RPMI7951 (cell line): ENCODE data around the gene RTN4IP1. TPM values are rescaled to one million over a fixed set of nuclear protein-coding genes. Genes with fewer than 3 reads are reported as not detected.

Experiments
- DNase-seq: peaks from one replicate; pipeline ENCODE4 v3.0.0-alpha.2; 2012; ENCODE audit warnings: low read depth
- total RNA-seq: library from RNA; depleted of rRNA; stranded (reverse); fragments of >200 nt; shearing (Covaris generic); gene quantifications from 2 replicates; pipeline ENCODE4 v1.2.3, GENCODE V29; 2014; rRNA removed

RTN4IP1 gene
- total RNA-seq, 1 experiment from 2014 or later: 15.7 TPM

DNA sequence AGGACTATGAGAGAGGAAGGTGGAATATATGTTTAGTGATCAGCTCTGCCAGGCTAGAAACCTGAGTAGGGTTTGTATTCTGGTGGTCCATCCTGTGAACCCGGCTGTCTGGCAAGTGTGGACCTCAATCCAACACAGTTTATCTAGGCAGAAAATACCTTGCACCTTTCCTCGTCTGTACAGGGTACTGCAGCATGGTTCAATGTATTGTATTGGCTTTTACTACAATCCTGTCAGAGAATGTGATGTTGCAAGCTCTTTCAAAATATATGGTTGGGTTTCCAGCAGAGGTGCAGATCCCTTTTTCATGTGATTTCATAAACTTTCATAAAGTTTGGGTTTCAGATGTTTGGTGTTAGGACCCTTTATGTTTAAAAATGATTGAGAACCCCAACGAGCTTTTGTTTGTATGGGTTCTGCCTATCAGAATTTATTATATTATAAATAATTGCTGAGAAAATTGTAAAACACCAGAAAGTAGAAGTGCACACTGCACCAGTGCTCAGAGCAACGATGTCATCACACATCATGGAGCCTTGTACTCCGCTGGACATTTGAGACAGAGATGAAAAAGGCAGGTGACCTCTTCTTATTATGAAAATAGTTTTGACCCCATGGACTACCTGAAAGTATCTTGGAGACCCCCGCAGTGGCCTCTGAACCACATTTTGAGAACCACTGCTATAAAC lies 106.6 kb downstream of the RTN4IP1 start:
- DNase-seq: no peak

Other genes starting within 250 kb of the RTN4IP1 start
- gene QRSL1, start 80 bp upstream of the RTN4IP1 start, total RNA-seq: 13.9 and 15.8 TPM in 2 replicates